Activated CD4-positive, alpha-beta T cell treated with anti-CD3 and anti-CD28 coated beads for 24 hours (primary cell): Measurements from ENCODE around the gene SLC9A7.

ENCODE experiments used
- DNase-seq, 2 donors: peaks; one replicate each; pipeline ENCODE4 v3.0.0-alpha.2; 2020; ENCODE audit warnings: low read depth in 2 of 2

Gene SLC9A7

DNA sequence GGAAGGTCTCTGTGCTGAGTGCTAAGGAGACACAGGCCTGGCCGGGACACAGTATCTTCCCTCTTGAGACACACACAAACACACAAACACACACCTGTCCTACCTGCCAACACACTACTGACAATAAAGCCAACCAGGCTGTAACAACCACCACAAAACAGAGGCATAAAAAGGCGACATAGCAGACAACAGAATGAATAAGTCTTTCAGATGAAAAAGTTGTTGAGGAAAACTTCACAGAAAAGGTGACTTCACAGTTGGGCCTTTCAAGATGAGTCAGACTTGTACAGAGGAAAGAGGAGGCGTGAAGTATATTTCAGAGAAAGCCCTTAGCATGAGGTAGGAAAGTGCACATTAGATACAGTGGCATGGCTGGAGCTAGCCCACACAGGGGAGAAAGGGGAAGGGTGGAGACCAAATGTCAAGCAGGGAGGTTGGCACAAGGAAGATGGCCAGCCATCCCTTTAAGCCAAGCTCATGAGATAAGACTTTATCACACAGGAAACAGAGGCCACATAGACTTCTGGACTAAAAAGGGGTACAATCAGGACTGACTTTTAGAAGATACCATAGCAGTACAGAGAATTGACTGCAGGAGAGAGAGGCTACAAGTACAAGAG, 54.0 kb downstream of the SLC9A7 start:
- DNase-seq = peak; percentile 15 to 17

DNA sequence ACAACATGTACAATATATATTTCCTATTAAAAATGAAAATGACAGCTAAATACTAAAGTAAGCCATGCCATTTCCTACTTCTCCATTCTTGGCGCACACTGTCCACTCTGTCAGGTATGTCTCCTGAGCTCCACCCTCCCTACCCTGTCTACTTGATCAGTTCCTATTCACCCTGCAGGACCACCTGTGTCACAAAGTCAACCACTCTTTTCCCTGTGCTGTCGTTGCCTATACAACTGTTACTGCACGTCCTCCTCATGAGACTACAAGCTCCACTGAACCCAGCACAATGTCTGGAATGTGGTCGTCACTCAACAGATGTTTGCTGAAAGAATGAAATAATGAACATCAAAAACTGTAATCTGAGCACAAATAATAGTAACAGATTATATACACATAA, 54.9 kb downstream of the SLC9A7 start:
- DNase-seq = no peak

DNA sequence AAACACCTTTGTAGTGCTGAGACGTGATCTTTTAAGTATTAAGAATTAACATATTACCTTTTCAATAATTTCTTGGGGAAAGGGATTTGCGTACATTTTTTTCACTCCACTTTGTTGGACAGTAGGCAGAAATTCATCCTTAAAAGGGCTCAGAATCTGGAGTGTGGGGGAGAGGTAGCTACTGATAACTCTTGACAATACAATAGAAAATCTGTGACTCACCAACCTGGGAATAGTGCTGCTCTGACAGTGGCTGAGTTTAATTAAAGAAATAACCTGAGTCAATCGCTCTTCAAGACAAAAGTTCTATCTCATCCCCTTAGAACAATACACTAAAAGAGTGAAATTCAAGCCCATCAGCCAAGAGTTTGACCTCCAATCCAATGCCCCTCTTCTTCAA, 60.2 kb downstream of the SLC9A7 start:
- no peak for DNase-seq

DNA sequence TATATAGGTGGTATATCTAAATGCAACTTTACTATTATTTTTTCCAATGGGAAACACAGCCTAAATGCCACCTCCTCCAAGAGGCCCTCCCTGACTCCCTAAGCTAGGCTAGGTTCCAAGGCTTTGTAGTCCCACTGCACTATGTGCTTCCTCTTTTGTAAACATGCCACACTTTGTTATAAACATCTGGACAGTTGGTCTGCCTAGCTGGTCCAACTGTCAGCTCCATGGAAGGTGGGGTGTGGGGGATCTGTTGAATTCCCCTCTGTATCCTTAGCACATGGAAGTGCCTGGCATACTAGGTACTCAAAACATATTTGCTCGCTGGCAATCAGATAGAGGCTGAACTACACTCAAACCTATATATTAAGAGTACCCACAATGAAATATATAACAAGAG, 63.4 kb downstream of the SLC9A7 start:
- DNase-seq = no peak

DNA sequence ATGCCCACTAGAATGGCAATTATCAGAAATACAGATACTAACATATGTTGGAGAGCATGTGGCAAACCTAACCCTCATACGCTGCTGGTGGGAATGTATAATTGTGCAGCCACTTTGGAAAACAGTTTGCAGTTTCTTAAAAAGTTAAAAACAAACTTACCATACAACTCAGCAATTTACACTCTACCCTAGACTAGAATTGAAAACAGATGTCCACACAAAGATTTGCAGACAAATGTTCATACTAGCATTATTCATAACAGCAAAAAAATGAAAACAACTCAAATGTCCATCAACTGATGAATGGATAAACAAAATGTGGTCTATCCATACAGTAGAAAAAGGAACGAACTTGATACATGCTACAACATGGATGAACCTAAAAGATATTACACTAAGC, 64.4 kb downstream of the SLC9A7 start:
- no peak for DNase-seq

DNA sequence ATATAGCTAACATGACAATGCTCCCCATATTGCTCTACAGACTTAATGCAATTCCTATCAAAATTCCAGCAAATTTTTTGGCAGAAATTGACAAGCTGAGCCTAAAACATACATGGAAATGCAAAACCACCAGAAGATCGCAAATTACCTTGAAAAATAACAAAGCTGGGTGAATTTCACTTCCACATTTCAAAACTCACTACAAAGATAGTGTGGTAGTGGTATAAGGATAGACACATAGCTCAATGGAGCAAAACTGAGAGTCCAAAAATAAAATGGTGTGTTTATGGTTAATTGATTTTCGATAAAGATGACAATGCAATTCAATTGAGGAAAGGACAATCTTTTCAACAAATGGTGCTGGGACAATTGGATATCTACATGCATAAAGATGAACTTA, 65.8 kb downstream of the SLC9A7 start:
- DNase-seq = no peak

DNA sequence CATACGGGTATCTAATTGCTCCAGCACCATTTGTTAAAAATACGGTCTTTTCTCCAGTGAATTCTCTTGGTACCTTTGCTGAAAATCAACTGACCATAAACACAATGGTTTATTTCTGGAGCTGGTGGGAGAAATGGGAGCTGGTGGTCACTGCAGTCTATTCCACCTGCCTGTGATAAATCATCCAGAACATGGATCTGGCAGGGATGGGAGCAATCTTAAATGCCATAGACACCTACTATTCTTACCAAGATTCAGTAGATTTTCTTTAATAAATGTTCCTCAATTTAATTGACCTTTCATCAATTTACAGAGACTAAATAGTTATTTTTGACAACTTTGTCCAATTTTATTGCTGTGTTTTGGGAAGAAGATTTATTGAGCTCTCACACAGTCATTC, 68.1 kb downstream of the SLC9A7 start:
- DNase-seq = no peak

DNA sequence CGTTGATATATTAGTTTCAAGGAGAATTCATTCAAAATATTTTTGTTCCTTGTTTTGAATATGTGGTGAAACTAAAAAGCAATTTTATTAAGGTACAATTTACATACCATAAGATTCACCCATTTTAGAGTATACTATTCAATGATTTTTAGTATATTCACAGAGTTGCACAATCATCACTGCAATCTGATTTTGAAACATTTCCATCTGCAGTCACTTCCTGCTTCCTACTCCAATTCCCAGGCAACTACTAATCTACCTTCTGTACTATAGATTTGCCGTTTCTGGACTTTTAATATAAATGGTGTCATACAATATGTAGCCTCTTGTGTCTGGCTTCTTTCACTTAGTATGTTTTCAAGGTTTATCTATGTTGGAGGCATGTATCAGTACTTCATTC, 71.3 kb downstream of the SLC9A7 start:
- DNase-seq = no peak

DNA sequence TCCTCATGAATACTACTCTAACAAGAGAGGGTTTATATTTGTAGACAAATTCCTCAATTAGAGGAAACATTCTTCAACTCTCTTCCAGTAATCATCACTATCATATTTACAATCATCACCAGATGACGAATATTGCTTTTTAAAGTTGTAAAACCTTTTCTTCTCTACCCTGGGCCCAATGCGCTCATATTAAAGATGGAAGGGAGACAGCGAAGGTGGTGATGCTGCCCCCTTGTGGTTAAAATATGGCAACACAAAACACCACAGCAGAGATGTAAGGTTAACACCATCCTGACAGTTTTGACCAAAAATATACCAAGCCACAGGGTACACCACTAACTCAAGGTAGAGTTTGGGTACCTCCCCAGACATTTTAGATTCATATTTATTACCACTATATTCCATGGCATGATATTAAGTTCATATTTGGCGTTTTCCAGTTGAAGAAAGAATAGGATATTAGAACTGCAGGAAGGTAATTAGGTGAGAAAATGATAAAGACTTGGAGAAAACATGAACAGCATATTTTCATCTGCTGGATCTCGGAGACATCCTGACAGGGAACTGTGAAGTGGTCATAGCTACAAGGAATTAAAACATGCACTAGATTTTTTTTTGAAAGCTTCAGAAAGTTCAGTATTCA, 72.8 kb downstream of the SLC9A7 start:
- DNase-seq = peak in 1 of 2 donors; percentile 31

DNA sequence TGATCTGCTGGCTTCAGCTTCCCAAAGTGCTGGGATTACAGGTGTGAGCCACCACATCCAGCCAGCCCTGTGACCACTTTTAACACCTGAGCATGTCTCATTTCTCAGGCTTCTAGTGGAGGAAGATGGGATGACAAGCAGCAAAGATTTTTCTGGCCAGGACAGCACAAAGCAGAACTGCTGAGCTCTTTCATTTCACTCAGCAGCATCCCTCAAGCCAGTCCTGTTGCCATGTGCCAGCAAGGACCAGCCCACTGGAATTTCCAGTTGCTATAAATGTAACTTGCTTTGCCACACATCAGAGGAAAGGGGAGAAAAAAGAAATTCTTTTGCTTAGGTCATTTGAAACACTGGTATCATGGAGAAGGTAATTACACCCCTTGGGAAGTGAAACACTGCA, 75.9 kb downstream of the SLC9A7 start:
- no peak for DNase-seq

DNA sequence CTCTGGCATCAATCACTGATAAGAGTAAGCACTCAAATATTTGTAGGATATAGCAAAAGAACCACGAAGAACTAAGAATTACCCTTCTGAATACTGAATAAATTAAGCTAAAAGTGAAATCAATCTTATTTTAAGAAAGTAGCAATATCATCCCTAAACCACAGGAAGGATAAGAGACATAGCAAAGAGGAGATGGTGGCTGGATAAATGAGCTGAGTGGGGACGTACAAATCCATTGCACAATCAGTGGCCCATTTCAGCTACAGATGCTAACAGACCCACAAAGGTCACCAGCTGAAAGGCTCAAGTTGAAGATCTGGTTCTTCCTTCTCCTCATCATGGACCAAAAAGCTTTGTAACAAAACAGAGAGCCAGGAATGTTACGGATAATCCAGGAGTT, 77.1 kb downstream of the SLC9A7 start:
- DNase-seq = no peak

DNA sequence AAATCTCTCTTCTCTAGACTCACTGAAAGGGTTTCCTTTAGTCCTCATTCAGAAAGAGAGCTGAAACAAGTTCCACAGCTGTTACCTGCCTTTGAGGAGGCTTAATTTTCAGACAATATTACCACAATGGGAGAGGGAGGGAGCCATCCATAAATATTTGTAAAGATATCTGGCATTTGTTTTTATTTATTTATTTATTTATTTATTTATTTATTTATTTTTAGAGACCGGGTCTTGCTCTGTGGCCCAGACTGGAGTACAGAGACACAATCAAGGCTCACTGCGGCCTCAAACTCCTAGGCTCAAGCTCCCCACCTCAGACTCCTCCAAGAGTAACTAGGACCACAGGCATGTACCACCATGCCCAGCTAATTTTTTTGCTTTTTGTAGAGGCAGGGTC, 80.7 kb downstream of the SLC9A7 start:
- no peak for DNase-seq

DNA sequence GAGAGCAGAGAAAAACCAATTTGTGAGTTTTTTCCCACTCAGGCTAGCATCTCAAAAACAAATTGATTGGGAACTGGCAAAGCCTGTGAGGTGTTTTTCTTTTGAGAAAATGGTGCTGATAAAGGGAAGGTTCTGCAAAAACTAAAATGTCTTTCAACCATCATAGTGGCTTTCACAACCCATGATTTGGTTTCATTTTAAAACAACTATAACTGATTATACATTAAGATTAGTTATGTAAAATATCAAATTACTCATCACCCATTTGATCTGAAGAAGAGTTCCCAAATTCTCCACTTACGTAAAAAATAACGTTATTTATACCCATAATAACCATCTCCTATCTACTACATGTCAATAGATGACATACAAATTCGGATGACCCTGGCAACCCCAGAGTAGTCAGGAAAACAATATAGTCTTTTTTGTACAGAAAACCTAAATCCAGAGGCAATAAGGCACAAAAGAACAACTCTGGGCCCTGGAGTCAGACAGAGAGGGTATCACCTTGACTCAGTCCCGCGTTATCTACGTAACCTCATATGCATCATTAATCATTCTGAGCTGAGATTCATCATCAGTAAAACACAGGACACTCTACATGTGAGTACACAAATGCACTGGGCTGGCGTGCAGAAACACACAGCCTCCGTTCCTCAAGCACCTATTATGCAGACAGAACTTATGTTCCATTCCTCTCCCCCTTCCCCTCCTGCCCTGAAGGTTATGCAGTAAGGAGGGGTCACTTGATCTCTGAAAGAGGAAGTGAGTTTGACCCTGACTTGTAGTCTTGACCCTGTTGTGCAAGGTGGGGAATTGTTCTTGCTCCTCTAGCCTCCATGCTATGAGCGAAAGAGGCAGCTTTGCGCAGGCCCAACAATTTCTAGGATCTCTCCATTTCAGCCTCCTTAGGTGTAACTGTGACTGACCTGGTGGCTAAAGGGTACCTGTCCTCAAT, 82.2 kb downstream of the SLC9A7 start:
- DNase-seq = no peak

DNA sequence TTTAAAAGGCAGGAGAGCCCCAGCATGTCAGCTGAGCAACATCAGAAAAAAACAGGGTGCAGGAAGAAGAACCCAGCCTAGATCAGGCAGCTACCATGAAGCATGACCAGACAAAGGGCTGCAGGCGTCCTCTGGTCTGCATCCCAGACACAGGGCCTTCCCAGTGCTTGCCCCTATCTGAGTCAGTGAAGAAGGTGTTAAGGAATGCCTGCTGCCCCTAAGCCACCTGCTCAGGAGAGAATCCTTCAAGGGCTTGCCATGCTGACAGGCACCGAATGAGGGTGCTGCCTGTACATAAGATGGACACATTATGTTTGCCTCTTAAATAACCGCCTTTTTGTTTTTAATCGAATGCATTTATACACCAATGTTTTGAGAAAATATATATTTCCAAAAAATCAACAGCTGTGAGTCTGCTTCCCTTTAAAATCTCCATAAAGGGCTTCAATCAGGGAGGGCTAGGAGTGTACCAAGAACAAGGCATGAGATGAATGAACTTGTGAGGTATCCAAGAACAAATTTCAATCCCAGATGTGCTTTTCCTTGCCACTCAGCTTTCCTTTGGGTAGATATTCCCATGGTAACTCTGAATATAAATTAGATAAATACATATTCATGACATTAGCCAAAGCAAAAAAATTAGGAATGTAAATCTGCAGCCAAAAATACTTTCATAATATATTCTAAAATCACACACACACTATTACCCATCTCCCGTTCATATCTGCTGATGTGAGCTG, 85.1 kb downstream of the SLC9A7 start:
- no peak for DNase-seq

DNA sequence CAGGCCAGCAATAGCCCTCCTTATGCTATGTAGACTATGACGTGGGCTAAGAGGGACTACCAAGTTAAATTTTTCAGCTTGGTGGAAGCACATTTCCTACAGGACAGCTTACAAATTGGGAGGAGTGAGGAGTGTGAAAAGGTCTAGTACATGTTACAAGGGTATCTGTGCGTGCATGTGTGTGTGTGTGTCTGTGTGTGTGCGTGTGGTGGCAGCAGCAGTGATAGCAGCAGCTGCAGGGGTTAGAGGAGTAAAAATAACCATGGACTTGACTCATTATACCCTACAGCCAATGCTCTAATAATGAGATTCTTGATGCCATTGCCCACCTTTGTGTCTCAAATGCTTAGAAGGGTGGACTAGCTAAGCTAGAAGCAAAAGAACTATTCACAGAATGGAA, 88.6 kb downstream of the SLC9A7 start:
- no peak for DNase-seq

DNA sequence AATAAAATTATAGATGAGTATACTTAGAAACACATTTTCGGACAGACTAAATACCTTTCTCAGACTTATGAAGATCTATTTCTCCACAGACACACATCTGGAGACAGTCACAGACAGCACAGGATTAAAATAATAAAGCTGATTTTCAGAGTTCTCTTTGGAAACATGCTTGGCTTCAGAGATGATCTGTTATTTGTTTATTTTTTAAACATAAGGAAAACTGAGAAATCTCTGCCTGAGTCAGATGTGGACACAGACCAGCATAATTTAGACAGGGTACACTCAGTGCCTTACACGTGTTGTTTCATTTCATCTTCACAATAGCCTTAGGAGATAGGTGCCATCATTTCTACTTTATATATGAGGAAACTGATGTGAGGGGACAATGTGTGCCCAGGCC, 92.1 kb downstream of the SLC9A7 start:
- no peak for DNase-seq

DNA sequence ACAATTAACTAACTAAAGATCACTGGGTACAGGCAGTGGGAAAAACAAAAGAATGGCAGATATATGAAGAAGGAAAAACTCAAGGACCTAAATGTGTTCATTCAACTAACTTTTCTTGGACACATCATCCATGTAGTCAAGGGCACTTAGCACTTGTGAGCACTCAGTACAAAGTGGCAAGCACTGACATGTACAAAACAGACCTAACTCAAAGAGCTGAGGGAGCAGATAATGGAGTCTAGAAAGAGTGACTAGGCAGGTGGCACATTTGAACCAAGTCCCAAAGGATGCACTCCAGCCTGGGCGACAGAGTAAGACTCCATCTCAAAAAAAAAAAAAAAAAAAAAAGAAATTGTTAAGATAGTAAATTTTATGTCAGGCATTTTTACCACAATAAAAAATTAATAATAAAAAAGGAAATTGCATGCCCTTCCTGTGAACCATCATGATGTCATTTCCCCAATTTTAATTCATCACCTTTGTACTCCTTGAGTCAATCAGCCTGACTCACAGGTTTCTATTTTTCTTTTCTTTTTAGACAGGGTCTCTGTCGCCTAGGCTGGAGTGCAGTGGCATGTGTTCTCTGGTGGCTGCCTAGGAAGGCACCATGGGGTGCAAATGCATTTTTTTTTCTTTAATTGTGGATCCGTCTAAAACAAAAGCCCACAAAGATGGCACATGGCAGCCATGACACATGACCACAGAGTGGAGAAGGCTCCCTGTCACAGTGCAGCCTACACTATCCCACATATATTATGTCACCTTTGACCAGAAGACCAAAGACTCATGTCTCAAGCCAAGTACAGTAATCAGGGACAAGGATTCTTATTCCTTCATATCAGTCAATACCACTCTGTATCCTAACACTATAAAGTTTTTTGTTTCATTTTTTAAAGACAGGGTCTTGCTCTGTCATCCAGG, 93.4 kb downstream of the SLC9A7 start:
- no peak for DNase-seq

DNA sequence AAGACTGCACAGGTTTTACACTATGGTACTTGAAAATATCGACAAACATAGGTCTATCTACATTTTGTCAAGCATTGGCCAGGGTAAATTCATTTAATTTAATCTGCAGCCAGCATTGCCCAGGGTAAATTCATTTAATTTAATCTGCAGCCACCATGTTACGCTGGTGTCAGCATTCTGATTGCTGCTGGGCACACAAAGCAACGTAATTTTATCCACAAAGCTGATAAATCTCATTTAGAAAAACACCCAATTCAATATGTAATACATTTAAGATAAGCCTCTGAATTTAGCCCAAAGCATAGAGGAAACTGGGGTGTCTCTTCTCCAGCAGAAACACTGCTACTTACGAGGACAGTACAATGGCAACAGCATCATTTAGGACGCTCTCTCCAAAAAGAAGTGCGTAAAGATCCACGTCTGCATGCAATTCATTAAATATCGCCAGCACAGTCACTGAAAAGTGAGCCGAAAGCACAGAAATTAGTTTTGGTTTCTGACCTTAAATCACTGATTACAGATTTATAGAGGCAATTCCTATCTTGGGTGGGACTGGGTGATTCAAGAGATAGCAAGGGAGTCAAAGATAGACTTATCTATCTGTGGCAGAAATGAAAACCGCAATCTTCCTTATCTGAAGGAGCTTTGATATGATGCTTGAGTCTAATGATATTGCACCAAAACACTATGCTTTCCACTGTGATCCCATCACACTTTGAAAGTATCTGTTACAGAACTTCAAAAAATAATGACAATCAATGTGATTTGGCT, 96.5 kb downstream of the SLC9A7 start:
- no peak for DNase-seq

DNA sequence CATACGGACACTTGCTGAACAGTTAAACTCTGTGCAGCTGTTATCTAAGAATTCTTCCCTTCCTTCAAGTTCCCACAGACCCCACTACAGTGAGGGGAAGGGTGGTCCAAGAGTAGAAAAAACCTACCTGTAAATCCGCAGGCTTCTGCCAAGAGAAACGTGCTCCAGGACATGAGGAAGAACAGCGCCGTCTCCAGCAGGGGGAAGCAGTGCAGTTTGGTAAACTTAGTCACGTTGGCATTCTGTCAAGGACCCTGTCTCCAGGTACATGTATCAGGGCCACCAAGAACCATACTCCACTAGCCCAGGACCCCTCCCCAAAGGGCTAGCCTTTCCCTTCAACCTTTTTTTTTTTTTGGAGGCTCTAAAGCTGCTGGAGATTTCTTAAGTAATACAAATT, 105.4 kb downstream of the SLC9A7 start:
- DNase-seq = no peak
